ENCODE results near the gene MFGE8.

Gene MFGE8

DNA sequence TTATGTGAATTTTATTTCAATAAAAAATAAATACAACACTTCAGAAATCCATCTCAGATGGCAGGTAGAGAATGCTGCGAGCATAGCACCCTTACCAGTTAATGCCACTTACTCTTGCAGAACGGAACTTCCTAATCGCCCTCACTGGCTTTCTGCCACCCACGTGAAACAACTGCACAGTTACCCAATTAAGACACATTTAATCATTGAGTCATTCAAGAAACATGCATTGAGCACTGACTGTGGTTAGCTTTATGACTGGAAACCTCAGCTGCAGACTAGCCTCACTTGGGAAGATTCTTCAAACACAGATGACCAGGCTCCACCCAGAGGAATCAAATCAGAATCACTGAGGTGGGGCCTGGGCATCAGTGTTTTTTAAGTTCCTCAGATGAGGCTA, 5.6 kb upstream of the MFGE8 start:
- DNase-seq = no peak

GRCh38 chr15:88917760-88918159, 4.6 kb upstream of the MFGE8 start:
- no peak for DNase-seq

DNA sequence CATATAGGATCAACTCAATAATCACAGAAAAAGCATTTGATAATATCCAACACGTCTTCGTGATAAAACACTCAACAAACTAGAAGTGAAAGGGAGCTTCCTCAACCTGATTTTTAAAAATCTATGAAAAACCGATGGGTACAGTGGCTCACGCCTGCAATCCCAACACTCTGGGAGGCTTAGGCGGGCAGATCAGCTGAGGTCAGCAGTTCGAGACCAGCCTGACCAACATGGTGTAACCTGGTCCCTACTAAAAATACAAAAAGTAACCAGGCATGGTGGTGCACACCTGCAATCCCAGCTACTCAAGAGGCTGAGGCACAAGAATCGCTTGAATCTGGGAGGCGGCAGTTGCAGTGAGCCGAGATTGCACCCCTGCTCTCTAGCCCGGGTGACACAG, 2.2 kb upstream of the MFGE8 start:
- DNase-seq = no peak

DNA sequence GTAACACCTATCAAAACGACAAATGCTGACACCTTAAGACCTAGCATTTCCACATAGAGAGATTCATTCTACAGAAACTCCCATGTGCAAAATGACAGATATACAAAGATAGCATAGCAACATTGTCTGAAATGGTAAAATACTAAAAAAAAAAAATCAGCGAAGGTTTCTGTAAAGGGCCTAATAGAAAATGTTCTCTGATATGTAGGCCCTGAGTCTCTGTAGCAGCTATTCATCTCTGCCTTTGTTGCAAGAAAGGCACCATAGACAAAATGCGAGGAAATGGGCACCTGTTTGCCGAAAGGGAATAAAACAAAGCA, 631 bp upstream of the MFGE8 start:
- no peak for DNase-seq

GRCh38 chr15:88912500-88912921, 668 bp downstream of the MFGE8 start:
- no peak for DNase-seq

DNA sequence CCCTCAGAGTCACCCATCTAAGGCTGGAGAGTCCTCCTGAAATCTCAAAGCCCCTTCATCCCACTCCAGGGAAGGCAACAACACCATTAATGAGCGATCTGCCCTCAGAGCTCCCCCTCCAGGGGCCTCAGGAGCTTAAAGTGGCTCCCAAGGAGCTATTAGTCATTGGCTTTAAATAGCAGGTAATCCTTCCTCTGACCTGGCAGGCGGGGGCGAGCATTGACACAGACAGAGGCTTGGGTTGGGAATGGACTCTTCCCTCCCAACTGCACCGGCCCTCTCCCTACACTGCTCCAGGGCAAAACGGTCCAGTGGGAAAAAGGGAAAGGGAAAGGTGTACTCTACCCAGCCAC, 1.4 kb downstream of the MFGE8 start:
- no peak for DNase-seq

GRCh38 chr15:88909956-88910831, 3.0 kb downstream of the MFGE8 start:
- DNase-seq = no peak

DNA sequence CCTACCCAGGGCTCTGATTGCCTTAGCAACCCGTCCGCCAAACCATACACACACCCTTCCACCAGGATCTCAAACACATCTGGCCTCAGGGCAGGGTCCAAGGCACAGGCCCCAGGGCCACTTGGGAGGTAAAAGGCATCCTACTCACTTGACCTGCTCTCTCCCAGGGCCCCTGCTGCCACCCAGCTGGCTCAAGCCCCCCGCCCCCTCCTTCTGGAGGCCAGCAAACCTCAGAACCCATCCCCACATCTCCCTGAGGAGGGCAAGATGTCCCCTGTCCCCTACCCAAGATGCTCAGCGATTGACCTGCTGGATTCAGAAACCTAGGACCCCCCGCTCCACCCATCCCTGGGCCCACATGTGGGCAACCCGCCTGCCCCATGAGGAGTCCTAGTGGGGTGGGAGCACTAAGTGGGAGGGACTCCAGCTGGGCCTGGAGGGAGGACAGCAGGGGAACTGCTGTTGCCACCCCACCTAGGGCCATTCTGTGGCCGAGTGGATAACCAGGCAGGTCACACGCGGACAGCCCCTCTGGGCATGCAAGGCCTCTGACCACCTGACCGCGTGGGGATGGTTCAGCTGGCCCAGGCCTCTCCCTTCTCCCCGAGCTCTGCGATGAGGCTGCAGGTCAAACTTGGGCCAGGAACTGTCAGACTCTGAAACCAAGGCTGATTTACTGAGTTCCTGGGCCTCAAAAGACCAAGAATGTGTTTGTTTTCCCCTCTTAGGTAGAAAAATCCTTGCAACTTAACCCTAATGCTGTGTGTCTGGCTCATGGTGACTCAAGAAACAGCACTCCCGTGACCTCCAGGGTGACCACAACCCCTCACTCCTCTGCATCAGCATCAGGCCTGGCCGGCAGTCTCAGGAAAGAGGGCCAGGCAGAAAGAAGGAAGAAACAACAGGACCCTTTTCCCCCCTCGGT, 4.2 kb downstream of the MFGE8 start:
- no peak for DNase-seq

GRCh38 chr15:88908123-88908522, 5.1 kb downstream of the MFGE8 start:
- no peak for DNase-seq

- DNase-seq = no peak
Measured at GRCh38 chr15:88907111-88907510, 6.1 kb downstream of the MFGE8 start.

DNA sequence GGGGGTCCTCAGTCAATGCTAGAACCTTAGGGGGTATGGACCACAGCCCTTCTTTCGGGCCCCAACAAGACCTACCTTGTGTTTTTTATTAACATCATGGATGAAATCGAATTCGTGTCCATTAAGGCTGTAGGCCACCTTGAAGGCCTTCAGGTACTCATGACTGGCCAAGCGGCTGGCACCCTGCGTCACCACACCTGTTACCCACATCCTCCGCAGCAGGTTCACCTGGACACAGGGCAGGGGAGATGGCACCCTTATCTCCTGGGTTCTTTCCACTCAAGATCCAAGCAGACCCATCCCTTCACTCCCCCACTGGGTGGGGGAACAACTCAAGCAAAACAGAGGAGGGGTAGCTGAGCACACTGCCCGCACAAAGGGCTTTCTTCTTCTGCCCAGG, 6.6 kb downstream of the MFGE8 start:
- no peak for DNase-seq

GRCh38 chr15:88906130-88906529, 7.0 kb downstream of the MFGE8 start:
- DNase-seq = no peak

GRCh38 chr15:88905576-88905975, 7.6 kb downstream of the MFGE8 start:
- no peak for DNase-seq

- DNase-seq = peak; percentile 9 to 49
Measured at GRCh38 chr15:88904624-88905327, 8.4 kb downstream of the MFGE8 start.

GRCh38 chr15:88904257-88904623, 8.9 kb downstream of the MFGE8 start:
- no peak for DNase-seq

- no peak for DNase-seq
Measured at GRCh38 chr15:88902846-88903245, 10.3 kb downstream of the MFGE8 start.

DNA sequence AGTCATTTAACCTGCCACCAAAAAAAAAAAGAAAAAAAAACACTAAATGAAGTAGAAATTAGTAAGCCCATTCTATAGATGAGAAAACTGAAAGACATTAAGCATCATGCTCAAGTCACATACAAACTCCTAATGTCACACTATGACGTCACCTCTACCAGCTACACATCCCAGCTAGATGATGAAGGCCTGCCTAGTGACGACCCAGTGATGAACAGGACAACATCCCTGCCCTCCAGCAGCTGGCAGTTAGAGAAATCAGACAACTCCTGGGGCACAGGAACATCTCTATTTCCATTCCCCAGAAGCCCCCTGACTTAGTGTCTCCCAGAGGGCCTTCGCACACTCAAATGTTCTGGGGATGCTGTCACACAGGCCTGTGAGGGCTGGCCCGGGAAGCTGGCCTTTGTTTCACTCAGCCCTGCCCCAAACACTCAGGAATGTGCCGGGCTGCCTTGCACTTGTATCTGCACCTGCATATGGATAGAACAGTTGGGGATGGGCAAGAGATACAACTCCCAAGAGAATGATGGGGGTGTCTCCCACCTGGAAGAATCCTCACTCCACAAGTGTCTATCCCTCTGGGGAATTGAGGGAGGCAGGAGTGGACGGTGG, 10.9 kb downstream of the MFGE8 start:
- no peak for DNase-seq

DNA sequence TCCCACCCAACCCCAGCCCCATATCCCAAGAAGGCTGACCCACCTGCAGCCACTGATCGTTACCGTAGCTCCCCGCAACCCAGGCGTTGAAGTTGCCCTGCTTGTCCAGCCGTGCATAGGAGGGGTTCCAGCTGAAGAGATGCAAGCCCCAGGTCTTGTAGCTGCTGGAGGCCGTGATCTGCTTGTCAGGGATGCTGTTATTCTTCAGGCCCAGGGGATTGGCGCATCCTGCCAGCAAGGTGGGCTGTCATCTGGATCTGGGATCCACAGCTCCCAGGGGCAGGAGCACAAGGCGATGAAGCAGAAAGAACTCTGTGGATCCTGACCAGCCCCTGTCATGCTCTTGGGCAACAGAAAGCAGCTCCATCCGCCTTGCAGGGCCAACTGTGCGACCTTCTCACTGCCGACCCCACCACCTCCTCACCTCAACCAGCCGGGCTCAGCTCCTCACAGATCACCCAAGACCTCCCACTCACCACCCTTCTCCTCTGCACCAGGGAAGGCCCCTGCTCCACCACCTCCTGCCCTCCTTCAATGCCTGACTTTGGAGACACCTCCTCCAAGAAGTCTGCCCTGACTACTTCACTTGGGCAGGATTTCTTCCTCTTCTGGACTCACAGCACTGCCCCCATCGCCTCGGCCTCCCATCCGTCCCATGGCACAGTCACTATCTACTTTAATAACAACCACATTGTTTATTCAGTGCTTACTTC, 11.5 kb downstream of the MFGE8 start:
- no peak for DNase-seq

DNA sequence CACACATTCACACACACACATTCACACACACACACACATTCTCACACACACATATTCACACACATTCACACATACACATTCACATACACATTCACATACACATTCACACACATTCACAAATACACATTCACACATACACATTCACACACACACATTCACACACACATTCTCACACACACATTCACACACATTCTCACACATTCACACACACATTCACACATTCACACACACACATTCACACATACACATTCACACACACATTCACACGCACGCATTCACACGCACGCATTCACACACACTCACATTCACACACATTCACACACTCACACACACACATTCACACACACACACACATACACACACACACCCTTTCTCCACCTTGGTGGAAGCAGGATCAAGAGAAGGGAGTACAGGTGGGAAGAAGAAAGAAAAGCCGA, 12.2 kb downstream of the MFGE8 start:
- DNase-seq = no peak

- no peak for DNase-seq
Measured at GRCh38 chr15:88900309-88900981, 12.7 kb downstream of the MFGE8 start.

- DNase-seq = no peak
Measured at GRCh38 chr15:88899251-88899650, 13.9 kb downstream of the MFGE8 start.

DNA sequence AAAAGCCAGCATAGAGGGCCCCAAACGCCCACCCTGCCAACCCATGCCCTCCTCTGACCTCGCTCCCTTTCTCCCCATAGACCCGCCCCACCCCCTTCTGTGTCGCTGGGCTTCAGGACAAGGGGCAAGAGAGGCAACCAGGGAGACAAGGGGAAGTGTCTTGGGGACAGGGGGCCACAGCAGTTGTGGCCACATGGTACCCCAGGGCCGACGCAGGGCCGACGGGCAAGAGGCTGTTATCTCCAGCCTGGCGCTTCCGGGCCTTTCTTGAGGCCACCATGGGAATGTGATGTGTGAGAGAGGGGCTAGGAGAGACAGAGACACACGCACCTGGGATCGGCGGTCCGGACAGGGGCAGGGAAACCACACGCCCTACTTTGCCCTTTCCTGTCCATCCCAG, 14.4 kb downstream of the MFGE8 start:
- no peak for DNase-seq
